GM12878 (cell line): ENCODE results near the gene SNX21. TPM values are rescaled to one million over a fixed set of nuclear protein-coding genes. Genes with fewer than 3 reads are reported as not detected.

Experiments
- ATAC-seq: fragments of 200-7000 bp; cut with Tn5 transposase; 3 replicates; pipeline ENCODE4 v1.9.1; 2020; ENCODE audit warnings: mild to moderate bottlenecking, moderate library complexity
- BruUV-seq: library from RNA; stranded (reverse); fragments of 400-500 nt; replicated peaks from 2 replicates; lab custom pipeline; 2021; lab: Mats Ljungman, UMichigan
- CTCF ChIA-PET: fragments of 300-600 bp; sonication (Branson Sonifier 250); formaldehyde crosslinking; extraction: SDS; loops from one replicate; lab custom pipeline; 2021; ENCODE audit warnings: inconsistent platforms; lab: Yijun Ruan, JAX
- POLR2A ChIA-PET: fragments of 350-600 bp; formaldehyde crosslinking; extraction: SDS; loops from one replicate; lab custom pipeline; 2021; ENCODE audit warnings: inconsistent platforms; lab: Charles Lee
- RAD21 ChIA-PET: fragments of 300-600 bp; sonication (Branson Sonifier 250); formaldehyde crosslinking; loops from one replicate; lab custom pipeline; 2023; ENCODE audit warnings: antibody characterized with exemption; ENCODE audit not compliant: unreplicated experiment; lab: Charles Lee
- SMC1A ChIA-PET: fragments of 300-600 bp; sonication (Branson Sonifier 250); formaldehyde crosslinking; loops from one replicate; lab custom pipeline; 2023; ENCODE audit not compliant: unreplicated experiment, uncharacterized antibody; lab: Charles Lee
- DNase-seq: peaks from one replicate; pipeline ENCODE4 v3.0.0-alpha.2; 2011; ENCODE audit warnings: low read depth, low spot score
- FAIRE-seq: peaks from 3 replicates; lab custom pipeline; 2011; peaks lifted over from hg19 to GRCh38; lab: Jason Lieb, UNC
- H2AFZ ChIP-seq: 2 replicates; pipeline ENCODE4 v1.6.0; 2011; ENCODE audit warnings: low read depth, low read length, control low read depth; ENCODE audit not compliant: control insufficient read depth
- H3K27ac ChIP-seq: 2 replicates; pipeline ENCODE4 v1.5.1; 2011; ENCODE audit warnings: control low read depth; ENCODE audit not compliant: control insufficient read depth, insufficient read depth
- H3K27me3 ChIP-seq, 2 experiments: replicated peaks in 1 of 2; 2 replicates each; pipeline versions ENCODE4 v1.6.0 to v1.6.1; 2011; ENCODE audit warnings: low read length in 1 of 2; ENCODE audit not compliant: control insufficient read depth in 2 of 2, insufficient read depth in 2 of 2
- H3K36me3 ChIP-seq, 2 experiments: 2 replicates each; pipeline ENCODE4 v1.5.1; 2011; ENCODE audit warnings: low read length in 1 of 2; ENCODE audit not compliant: control insufficient read depth in 2 of 2, insufficient read depth in 2 of 2
- H3K4me1 ChIP-seq: 2 replicates; pipeline ENCODE4 v1.6.1; 2011; ENCODE audit warnings: mild to moderate bottlenecking, low read length, moderate library complexity, mixed read lengths; ENCODE audit not compliant: control insufficient read depth, insufficient read depth
- H3K4me2 ChIP-seq: 2 replicates; pipeline ENCODE4 v1.6.0; 2011; ENCODE audit warnings: control low read depth; ENCODE audit not compliant: control insufficient read depth, insufficient read depth
- H3K4me3 ChIP-seq: fragments of 200-600 bp; sonication (generic); 2 replicates; pipeline ENCODE4 v1.5.1; 2016
- H3K79me2 ChIP-seq: 2 replicates; pipeline ENCODE4 v1.6.0; 2011; ENCODE audit warnings: low read length; ENCODE audit not compliant: control insufficient read depth, insufficient read depth
- H3K9ac ChIP-seq: 2 replicates; pipeline ENCODE4 v1.8.0; 2011; ENCODE audit warnings: low read length, control low read depth, mixed read lengths; ENCODE audit not compliant: control insufficient read depth, insufficient read depth
- H3K9me3 ChIP-seq: replicated peaks from 3 replicates; pipeline ENCODE4 v1.5.1; 2011; ENCODE audit warnings: mild to moderate bottlenecking, low read length; ENCODE audit not compliant: control insufficient read depth, insufficient read depth
- H4K20me1 ChIP-seq: 2 replicates; pipeline ENCODE4 v1.6.0; 2011; ENCODE audit not compliant: control insufficient read depth, insufficient read depth
- ATF7 ChIP-seq: fragments of 450-650 bp; IDR thresholded peaks from 2 replicates; pipeline ENCODE4 v1.6.1; 2016; ENCODE audit warnings: low read depth, mild to moderate bottlenecking
- CHD2 ChIP-seq: IDR thresholded peaks from 2 replicates; pipeline ENCODE4 v1.6.1; 2011; ENCODE audit warnings: low read depth, low read length, improper control_type of control experiment, borderline replicate concordance
- EED ChIP-seq: sonication (generic); IDR thresholded peaks from 2 replicates; pipeline ENCODE4 v1.6.1; 2016; ENCODE audit warnings: antibody characterized with exemption, low read depth
- FOS ChIP-seq: IDR thresholded peaks from 3 replicates; pipeline ENCODE4 v1.6.1; 2011; ENCODE audit warnings: borderline replicate concordance; ENCODE audit not compliant: insufficient read length; ENCODE audit errors: extremely low read depth
- FOXK2 ChIP-seq: fragments of 450-650 bp; IDR thresholded peaks from 2 replicates; pipeline ENCODE4 v1.6.1; 2017; ENCODE audit warnings: mild to moderate bottlenecking, moderate library complexity
- HDGF ChIP-seq: fragments of 450-650 bp; IDR thresholded peaks from 2 replicates; pipeline ENCODE4 v1.6.1; 2016; ENCODE audit warnings: antibody characterized with exemption
- MYC ChIP-seq: IDR thresholded peaks from 2 replicates; pipeline ENCODE4 v1.6.1; 2011; ENCODE audit warnings: mild to moderate bottlenecking, low read length, moderate library complexity, inconsistent platforms; ENCODE audit not compliant: insufficient read depth, insufficient replicate concordance, insufficient read length, severe bottlenecking
- NRF1 ChIP-seq: conservative IDR thresholded peaks from 2 replicates; pipeline ENCODE4 v1.6.1; 2011; ENCODE audit warnings: mild to moderate bottlenecking, low read depth, low read length, improper control_type of control experiment
- POLR2AphosphoS5 ChIP-seq: IDR thresholded peaks from 2 replicates; pipeline ENCODE4 v1.6.1; 2011; ENCODE audit warnings: mild to moderate bottlenecking, low read length, inconsistent platforms
- RAD51 ChIP-seq: fragments of 450-650 bp; IDR thresholded peaks from 2 replicates; pipeline ENCODE4 v1.6.1; 2016; ENCODE audit warnings: moderate library complexity, mild to moderate bottlenecking, inconsistent platforms
- RUNX3 ChIP-seq: IDR thresholded peaks from 2 replicates; pipeline ENCODE4 v1.6.1; 2012; ENCODE audit warnings: low read length, inconsistent platforms
- SMAD5 ChIP-seq: IDR thresholded peaks from 2 replicates; pipeline ENCODE4 v1.6.1; 2016; ENCODE audit warnings: antibody characterized with exemption, low read depth
- ZNF207 ChIP-seq: fragments of 450-650 bp; IDR thresholded peaks from 2 replicates; pipeline ENCODE4 v1.6.1; 2014; ENCODE audit warnings: antibody characterized with exemption, mild to moderate bottlenecking, borderline replicate concordance
- ZNF24 ChIP-seq: fragments of 450-650 bp; IDR thresholded peaks from 2 replicates; pipeline ENCODE4 v1.6.1; 2017; ENCODE audit warnings: antibody characterized with exemption, mild to moderate bottlenecking
- WGBS: methylation state at CpG from one replicate; pipeline ENCODE4 v1.1.6; 2016; ENCODE audit warnings: low lambda C conversion rate; ENCODE audit not compliant: insufficient replicate concordance, insufficient coverage; ENCODE audit errors: missing lambda C conversion rate; 5-methylcytosine and 5-hydroxymethylcytosine counted together
- in situ Hi-C: fragments of 300-500 bp; cut with MboI; formaldehyde crosslinking; loops from 9 replicates; pipeline ENCODE4 v1.14.3; 2018; ENCODE audit warnings: mixed read lengths
- intact Hi-C: fragments of 100-400 bp; cut with micrococcal nuclease; formaldehyde crosslinking; loops from one replicate; pipeline ENCODE4 v1.14.2; 2022; ENCODE audit not compliant: unreplicated experiment
- polyA plus RNA-seq, 11 experiments: library from polyadenylated mRNA; depleted of rRNA in 4 of 11; unstranded in 6 of 11; stranded (reverse) in 5 of 11; fragments of >200 nt; fragmentation: Nextera tagmentation in 4 of 11; fragmentation: Illumina TruSeq in 1 of 11; extraction: Ambion mirVana in 4 of 11; extraction: Trizol in 1 of 11; gene quantifications; 1 replicate in 1 of 11; 2 replicates in 10 of 11; pipeline versions ENCODE4 v1.2.1 to v1.2.3, GENCODE V29; 2011 to 2016; ENCODE audit warnings: inconsistent platforms in 2 of 11, missing spikeins in 2 of 11, low read depth in 1 of 11
- total RNA-seq, 4 experiments: library from RNA; depleted of rRNA in 3 of 4; stranded (reverse); fragments of >200 nt in 3 of 4; fragmentation: Illumina TruSeq in 1 of 4; extraction: Trizol in 1 of 4; gene quantifications; 2 replicates each; pipeline versions ENCODE4 v1.2.1 to v1.2.3, GENCODE V29; 2013 to 2021
- TF ChIP-seq, protein P1 (sequence below): IDR thresholded peaks from 2 replicates; pipeline ENCODE4 v1.6.1; 2012; ENCODE audit warnings: improper control_type of control experiment, low read depth, low read length; ENCODE audit not compliant: insufficient replicate concordance
- TF ChIP-seq, protein P2 (sequence below): IDR thresholded peaks from 2 replicates; pipeline ENCODE4 v1.6.1; 2011; ENCODE audit warnings: borderline replicate concordance, low read depth, mild to moderate bottlenecking, moderate library complexity, low read length; ENCODE audit not compliant: insufficient read depth, poor library complexity, severe bottlenecking

The SNX21 gene
- total and polyA plus RNA-seq, 10 of the 15 experiments (the other 5 are each of a cell fraction or from before 2014, with no cell fraction given) = 0.10 to 1.4 (median 0.57) TPM

DNA sequence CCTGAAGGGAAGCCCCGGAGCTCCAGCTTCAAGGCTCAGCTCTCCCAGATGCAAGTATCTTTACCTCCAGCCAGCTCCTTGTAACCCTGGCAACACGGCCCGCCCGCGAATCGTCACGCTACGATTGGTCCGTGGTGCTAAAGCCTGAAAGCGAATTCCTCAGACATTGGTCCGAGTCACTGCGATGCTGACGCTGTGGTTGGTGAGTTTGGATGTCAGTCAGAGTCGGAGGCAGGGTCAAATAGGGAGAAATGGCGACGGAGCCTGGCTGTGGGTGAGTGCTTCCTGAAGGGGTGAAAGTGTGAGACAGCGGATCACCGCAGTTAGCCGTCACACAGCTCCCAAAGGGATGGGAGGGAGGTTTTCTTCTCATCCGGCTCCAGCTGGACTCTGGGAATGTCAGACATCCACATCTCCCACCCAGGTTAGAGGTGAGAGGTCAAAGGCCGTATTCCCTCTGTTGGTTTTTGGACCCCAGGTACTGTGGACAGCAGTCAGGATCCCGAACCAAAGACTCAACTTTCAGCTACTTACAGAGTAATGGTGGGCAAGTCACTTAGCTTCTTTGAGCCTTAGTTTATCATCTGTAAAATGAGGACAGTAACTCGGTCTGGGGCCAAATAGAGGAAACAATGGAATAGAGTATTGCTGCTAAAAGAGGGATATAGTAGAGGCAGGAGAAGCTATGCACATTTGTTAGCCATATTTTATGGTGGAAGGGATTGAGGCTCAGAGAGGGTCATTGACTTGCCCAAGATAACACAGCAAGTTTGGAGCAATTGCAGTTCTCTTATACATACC, 47.6 kb downstream of the SNX21 start, which contains the start of gene ZSWIM1:
Gene ZSWIM1, plus strand, starts transcription at position 240 of the 801 bp plus-strand sequence. CDS start 1,366 bp downstream, outside the sequence.
- FAIRE-seq = peak; percentile 100
- peak within 1 kb of the TSS; percentile 85 for H3K9ac ChIP-seq
- in situ Hi-C loops (no loop called here), intact Hi-C loops (no loop called here)
- H3K36me3 ChIP-seq = peaks cover 7 to 13% of the 10 kb centered on the region in 2 experiments; a peak in 2 of 4 replicates
- H3K27me3 ChIP-seq = no peaks in the 10 kb centered on the region
- H3K4me1 ChIP-seq = peaks cover 12% of the 10 kb centered on the region
- no peaks in the 10 kb centered on the region for H4K20me1 ChIP-seq
- TSS peak; percentile 83 for BruUV-seq
- RAD21 ChIA-PET = interaction anchor here (0.9 to 2.3 kb wide), 7 partner anchors 9 to 110 kb away, joined by 3 to 25 read pairs (median 6); partner anchors contain the start of genes ACOT8, CTSA, NEURL2 and PCIF1
- H3K4me2 ChIP-seq = peak within 1 kb of the TSS; percentile 86
- CTCF ChIA-PET = interaction anchor here (0.6 to 3.2 kb wide), 10 partner anchors 9 to 131 kb away, joined by 3 to 38 read pairs (median 4); partner anchors contain the start of genes CTSA and NEURL2
- peak; percentile 100 for ATAC-seq
- SMC1A ChIA-PET = interaction anchor here (0.9 to 2.3 kb wide), 7 partner anchors 9 to 90 kb away, joined by 3 to 10 read pairs (median 5); partner anchors contain the start of genes ACOT8, CTSA, NEURL2 and ZSWIM3
- H3K79me2 ChIP-seq = peaks cover 15% of the 10 kb centered on the region
- WGBS = under 1% methylated on average over 23 of the region's 23 CpGs
- DNase-seq = peak; percentile 99
- H3K4me3 ChIP-seq = peak within 1 kb of the TSS; percentile 84
- H2AFZ ChIP-seq = peak within 1 kb of the TSS; percentile 71
- H3K27ac ChIP-seq = peak within 1 kb of the TSS; percentile 73
- H3K9me3 ChIP-seq = no peaks in the 10 kb centered on the region
- POLR2A ChIA-PET = interaction anchor here (0.6 to 2.3 kb wide), 16 partner anchors 9 to 92 kb away, joined by 3 to 16 read pairs (median 3); partner anchors contain the start of genes ACOT8, CTSA, NEURL2 and PCIF1
- TF ChIP-seq EED (no peak), ATF7 (0 out of 2 replicates have a peak, but pooled peaks have one; percentile 10), ZNF207 (peak; percentile 84; the same call in 1 of the 2 replicates), RUNX3 (peak; percentile 55; the same call in 1 of the 2 replicates), NRF1 (no peak), CHD2 (peak; percentile 96), MYC (no peak), ZNF24 (no peak), FOXK2 (no peak), FOS (peak; percentile 96), SMAD5 (peak; percentile 89), POLR2AphosphoS5 (peak; percentile 98), RAD51 (no peak), HDGF (peak; percentile 49; the same call in 1 of the 2 replicates)
- TF ChIP-seq, protein P1, sequence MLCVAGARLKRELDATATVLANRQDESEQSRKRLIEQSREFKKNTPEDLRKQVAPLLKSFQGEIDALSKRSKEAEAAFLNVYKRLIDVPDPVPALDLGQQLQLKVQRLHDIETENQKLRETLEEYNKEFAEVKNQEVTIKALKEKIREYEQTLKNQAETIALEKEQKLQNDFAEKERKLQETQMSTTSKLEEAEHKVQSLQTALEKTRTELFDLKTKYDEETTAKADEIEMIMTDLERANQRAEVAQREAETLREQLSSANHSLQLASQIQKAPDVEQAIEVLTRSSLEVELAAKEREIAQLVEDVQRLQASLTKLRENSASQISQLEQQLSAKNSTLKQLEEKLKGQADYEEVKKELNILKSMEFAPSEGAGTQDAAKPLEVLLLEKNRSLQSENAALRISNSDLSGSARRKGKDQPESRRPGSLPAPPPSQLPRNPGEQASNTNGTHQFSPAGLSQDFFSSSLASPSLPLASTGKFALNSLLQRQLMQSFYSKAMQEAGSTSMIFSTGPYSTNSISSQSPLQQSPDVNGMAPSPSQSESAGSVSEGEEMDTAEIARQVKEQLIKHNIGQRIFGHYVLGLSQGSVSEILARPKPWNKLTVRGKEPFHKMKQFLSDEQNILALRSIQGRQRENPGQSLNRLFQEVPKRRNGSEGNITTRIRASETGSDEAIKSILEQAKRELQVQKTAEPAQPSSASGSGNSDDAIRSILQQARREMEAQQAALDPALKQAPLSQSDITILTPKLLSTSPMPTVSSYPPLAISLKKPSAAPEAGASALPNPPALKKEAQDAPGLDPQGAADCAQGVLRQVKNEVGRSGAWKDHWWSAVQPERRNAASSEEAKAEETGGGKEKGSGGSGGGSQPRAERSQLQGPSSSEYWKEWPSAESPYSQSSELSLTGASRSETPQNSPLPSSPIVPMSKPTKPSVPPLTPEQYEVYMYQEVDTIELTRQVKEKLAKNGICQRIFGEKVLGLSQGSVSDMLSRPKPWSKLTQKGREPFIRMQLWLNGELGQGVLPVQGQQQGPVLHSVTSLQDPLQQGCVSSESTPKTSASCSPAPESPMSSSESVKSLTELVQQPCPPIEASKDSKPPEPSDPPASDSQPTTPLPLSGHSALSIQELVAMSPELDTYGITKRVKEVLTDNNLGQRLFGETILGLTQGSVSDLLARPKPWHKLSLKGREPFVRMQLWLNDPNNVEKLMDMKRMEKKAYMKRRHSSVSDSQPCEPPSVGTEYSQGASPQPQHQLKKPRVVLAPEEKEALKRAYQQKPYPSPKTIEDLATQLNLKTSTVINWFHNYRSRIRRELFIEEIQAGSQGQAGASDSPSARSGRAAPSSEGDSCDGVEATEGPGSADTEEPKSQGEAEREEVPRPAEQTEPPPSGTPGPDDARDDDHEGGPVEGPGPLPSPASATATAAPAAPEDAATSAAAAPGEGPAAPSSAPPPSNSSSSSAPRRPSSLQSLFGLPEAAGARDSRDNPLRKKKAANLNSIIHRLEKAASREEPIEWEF = no peak
- TF ChIP-seq, protein P2, sequence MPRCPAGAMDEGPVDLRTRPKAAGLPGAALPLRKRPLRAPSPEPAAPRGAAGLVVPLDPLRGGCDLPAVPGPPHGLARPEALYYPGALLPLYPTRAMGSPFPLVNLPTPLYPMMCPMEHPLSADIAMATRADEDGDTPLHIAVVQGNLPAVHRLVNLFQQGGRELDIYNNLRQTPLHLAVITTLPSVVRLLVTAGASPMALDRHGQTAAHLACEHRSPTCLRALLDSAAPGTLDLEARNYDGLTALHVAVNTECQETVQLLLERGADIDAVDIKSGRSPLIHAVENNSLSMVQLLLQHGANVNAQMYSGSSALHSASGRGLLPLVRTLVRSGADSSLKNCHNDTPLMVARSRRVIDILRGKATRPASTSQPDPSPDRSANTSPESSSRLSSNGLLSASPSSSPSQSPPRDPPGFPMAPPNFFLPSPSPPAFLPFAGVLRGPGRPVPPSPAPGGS = no peak
